Measurements from ENCODE around the gene SSNA1. TPM values are rescaled to one million over a fixed set of nuclear protein-coding genes. Genes with fewer than 3 reads are reported as not detected.

Gene SSNA1
- total and polyA plus RNA-seq, 2 donors (not counting 1 experiment from before 2014, with no cell fraction given): 53.6 to 129 TPM

GRCh38 chr9:137161558-137162486, 26.7 kb upstream of the SSNA1 start:
- no peak overlapping the region for H3K4me3 ChIP-seq (ENCODE audit: control extremely low read depth in 1 of 5, extremely low read depth in 1 of 5, insufficient read depth in 1 of 5, low read depth in 2 of 5, low read length in 4 of 5)
- no peaks in the 10 kb centered on the region for H3K79me2 ChIP-seq (ENCODE audit: control insufficient read depth, insufficient read depth, low read length)
- H4K20me1 ChIP-seq (ENCODE audit: control insufficient read depth, insufficient read depth, low read length, poor library complexity, severe bottlenecking): no peaks in the 10 kb centered on the region
- ChIA-PET CTCF (no interaction called here), POLR2A (interaction anchor here (0.6 to 0.7 kb wide), 2 partner anchors 34 to 47 kb away, joined by 3 to 9 read pairs; no protein-coding TSS in a partner anchor)
- Mint-ChIP-seq H3K27me3 (peaks cover 49% of the 10 kb centered on the region), H3K9me3 (ENCODE audit: insufficient read depth) (no peaks in the 10 kb centered on the region), H3K27ac (no peak overlapping the region), H3K4me3 (no peak overlapping the region), H3K4me1 (peaks cover 23% of the 10 kb centered on the region)
- H3K9ac ChIP-seq (ENCODE audit: low read length): no peak overlapping the region
- H3K4me1 ChIP-seq (ENCODE audit: control insufficient read depth in 2 of 2, insufficient read depth in 2 of 2, low read length in 2 of 2): peaks cover 16 to 37% of the 10 kb centered on the region in 2 donors
- H3K36me3 ChIP-seq (replicated peaks in 1 of 2; ENCODE audit: control extremely low read depth in 1 of 2, control insufficient read depth in 1 of 2, extremely low read depth in 1 of 2, insufficient read depth in 2 of 2, low read length in 1 of 2): no peaks in the 10 kb centered on the region
- H2AFZ ChIP-seq (ENCODE audit: insufficient read depth, low read depth, low read length, poor library complexity, severe bottlenecking): no peak overlapping the region
- intact Hi-C loops (cut with micrococcal nuclease): no loop called here
- H3K9me3 ChIP-seq (ENCODE audit: control extremely low read depth in 1 of 3, control insufficient read depth in 2 of 3, insufficient read depth in 1 of 3, low read length in 2 of 3): peaks cover 0 to 34% (median 0%) of the 10 kb centered on the region in 3 donors
- H3K27ac ChIP-seq (ENCODE audit: low read length in 2 of 2): no peak overlapping the region
- H3K4me2 ChIP-seq (replicated peaks; ENCODE audit: low read depth, low read length, poor library complexity, severe bottlenecking): peak overlapping the region; percentile 35
- TF ChIP-seq EZH2 (IDR thresholded peaks at IDR 0.05; ENCODE audit: borderline replicate concordance, insufficient read depth, low read depth, low read length, poor library complexity, severe bottlenecking): peak; percentile 48
- TF ChIP-seq CTCF (IDR thresholded peaks at IDR 0.05): no peak
- DNase-seq (no peak), ATAC-seq (ENCODE audit: low read depth) (no peak)
- peaks cover 0 to 87% (median 37%) of the 10 kb centered on the region in 4 experiments for H3K27me3 ChIP-seq (replicated peaks in 1 of 4; ENCODE audit: control extremely low read depth in 1 of 4, control insufficient read depth in 3 of 4, insufficient read depth in 4 of 4, low read length in 3 of 4)
- 25% methylated on average over 69 of the region's 71 CpGs for WGBS (ENCODE audit: insufficient coverage)
